ENCODE measurements around the gene BHLHE40. TPM values are rescaled to one million over a fixed set of nuclear protein-coding genes. Genes with fewer than 3 reads are reported as not detected.

BHLHE40 gene
- total and polyA plus RNA-seq, 2 experiments from 2014 or later: 1.7 to 2.2 TPM

DNA sequence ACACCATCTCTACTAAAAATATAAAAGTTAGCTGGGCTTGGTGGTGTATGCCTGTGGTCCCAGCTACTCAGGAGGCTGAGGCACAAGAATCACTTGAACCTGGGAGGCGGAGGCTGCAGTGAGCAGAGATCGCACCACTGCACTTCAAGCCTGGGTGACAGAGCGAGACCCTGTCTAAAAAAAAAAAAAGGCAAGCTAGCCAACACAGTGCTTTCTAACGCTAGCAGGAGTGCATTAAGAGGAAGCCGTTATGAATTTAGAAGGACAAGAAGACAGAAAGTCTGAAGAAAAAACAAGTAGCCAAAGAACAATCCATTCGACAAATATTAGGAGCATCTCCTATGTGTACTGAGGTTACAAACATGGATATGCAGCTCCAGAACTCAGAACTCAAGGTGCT is 28.6 kb downstream of the BHLHE40 start:
- Mint-ChIP-seq H3K27ac (no peak overlapping the region), H3K27me3 (ENCODE audit: insufficient read depth, low read depth, poor library complexity) (peaks cover 9% of the 10 kb centered on the region), H3K4me1 (no peaks in the 10 kb centered on the region; the same call in 2 of the 3 replicates), H3K36me3 (ENCODE audit: low read depth) (no peaks in the 10 kb centered on the region), H3K4me3 (no peak overlapping the region), H3K9me3 (no peaks in the 10 kb centered on the region)
- Histone ChIP-seq H3K9me2 (ENCODE audit: insufficient read depth) (no peaks in the 10 kb centered on the region), H3K27me3 (ENCODE audit: insufficient read depth) (no peaks in the 10 kb centered on the region), H3F3A (replicated peaks; ENCODE audit: low read depth) (no peaks in the 10 kb centered on the region), H3K4me3 (no peak overlapping the region), H3K36me3 (ENCODE audit: insufficient read depth) (no peaks in the 10 kb centered on the region), H3K27ac (ENCODE audit: low read depth) (no peak overlapping the region), H2AFZ (no peak overlapping the region), H3K4me2 (no peak overlapping the region), H4K20me1 (replicated peaks; ENCODE audit: insufficient read depth) (no peaks in the 10 kb centered on the region), H3K79me2 (replicated peaks; ENCODE audit: insufficient read depth) (no peaks in the 10 kb centered on the region), H3K4me1 (ENCODE audit: insufficient read depth) (no peaks in the 10 kb centered on the region)
- no peak for ATAC-seq
- TF ChIP-seq ZNF331 (CRISPR knock-in tag; IDR thresholded peaks at IDR 0.05; ENCODE audit: low read depth) (no peak), NANOG (IDR thresholded peaks at IDR 0.05; ENCODE audit: borderline replicate concordance) (no peak), EZH2phosphoT487 (IDR thresholded peaks at IDR 0.05; ENCODE audit: unreplicated experiment) (no peak), CREB1 (CRISPR knock-in tag; IDR thresholded peaks at IDR 0.05; ENCODE audit: low read depth) (no peak), JUNB (IDR thresholded peaks at IDR 0.05; ENCODE audit: unreplicated experiment) (no peak), EZH2 (IDR thresholded peaks at IDR 0.05; ENCODE audit: low read depth, unreplicated experiment) (no peak), POLR2AphosphoS5 (IDR thresholded peaks at IDR 0.05; ENCODE audit: low read depth) (no peak), STAT1 (IDR thresholded peaks at IDR 0.05; ENCODE audit: unreplicated experiment) (no peak)
- TF ChIP-seq, protein P1, sequence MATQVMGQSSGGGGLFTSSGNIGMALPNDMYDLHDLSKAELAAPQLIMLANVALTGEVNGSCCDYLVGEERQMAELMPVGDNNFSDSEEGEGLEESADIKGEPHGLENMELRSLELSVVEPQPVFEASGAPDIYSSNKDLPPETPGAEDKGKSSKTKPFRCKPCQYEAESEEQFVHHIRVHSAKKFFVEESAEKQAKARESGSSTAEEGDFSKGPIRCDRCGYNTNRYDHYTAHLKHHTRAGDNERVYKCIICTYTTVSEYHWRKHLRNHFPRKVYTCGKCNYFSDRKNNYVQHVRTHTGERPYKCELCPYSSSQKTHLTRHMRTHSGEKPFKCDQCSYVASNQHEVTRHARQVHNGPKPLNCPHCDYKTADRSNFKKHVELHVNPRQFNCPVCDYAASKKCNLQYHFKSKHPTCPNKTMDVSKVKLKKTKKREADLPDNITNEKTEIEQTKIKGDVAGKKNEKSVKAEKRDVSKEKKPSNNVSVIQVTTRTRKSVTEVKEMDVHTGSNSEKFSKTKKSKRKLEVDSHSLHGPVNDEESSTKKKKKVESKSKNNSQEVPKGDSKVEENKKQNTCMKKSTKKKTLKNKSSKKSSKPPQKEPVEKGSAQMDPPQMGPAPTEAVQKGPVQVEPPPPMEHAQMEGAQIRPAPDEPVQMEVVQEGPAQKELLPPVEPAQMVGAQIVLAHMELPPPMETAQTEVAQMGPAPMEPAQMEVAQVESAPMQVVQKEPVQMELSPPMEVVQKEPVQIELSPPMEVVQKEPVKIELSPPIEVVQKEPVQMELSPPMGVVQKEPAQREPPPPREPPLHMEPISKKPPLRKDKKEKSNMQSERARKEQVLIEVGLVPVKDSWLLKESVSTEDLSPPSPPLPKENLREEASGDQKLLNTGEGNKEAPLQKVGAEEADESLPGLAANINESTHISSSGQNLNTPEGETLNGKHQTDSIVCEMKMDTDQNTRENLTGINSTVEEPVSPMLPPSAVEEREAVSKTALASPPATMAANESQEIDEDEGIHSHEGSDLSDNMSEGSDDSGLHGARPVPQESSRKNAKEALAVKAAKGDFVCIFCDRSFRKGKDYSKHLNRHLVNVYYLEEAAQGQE (IDR thresholded peaks at IDR 0.05; ENCODE audit: unreplicated experiment): no peak
- TF ChIP-seq, protein P2, sequence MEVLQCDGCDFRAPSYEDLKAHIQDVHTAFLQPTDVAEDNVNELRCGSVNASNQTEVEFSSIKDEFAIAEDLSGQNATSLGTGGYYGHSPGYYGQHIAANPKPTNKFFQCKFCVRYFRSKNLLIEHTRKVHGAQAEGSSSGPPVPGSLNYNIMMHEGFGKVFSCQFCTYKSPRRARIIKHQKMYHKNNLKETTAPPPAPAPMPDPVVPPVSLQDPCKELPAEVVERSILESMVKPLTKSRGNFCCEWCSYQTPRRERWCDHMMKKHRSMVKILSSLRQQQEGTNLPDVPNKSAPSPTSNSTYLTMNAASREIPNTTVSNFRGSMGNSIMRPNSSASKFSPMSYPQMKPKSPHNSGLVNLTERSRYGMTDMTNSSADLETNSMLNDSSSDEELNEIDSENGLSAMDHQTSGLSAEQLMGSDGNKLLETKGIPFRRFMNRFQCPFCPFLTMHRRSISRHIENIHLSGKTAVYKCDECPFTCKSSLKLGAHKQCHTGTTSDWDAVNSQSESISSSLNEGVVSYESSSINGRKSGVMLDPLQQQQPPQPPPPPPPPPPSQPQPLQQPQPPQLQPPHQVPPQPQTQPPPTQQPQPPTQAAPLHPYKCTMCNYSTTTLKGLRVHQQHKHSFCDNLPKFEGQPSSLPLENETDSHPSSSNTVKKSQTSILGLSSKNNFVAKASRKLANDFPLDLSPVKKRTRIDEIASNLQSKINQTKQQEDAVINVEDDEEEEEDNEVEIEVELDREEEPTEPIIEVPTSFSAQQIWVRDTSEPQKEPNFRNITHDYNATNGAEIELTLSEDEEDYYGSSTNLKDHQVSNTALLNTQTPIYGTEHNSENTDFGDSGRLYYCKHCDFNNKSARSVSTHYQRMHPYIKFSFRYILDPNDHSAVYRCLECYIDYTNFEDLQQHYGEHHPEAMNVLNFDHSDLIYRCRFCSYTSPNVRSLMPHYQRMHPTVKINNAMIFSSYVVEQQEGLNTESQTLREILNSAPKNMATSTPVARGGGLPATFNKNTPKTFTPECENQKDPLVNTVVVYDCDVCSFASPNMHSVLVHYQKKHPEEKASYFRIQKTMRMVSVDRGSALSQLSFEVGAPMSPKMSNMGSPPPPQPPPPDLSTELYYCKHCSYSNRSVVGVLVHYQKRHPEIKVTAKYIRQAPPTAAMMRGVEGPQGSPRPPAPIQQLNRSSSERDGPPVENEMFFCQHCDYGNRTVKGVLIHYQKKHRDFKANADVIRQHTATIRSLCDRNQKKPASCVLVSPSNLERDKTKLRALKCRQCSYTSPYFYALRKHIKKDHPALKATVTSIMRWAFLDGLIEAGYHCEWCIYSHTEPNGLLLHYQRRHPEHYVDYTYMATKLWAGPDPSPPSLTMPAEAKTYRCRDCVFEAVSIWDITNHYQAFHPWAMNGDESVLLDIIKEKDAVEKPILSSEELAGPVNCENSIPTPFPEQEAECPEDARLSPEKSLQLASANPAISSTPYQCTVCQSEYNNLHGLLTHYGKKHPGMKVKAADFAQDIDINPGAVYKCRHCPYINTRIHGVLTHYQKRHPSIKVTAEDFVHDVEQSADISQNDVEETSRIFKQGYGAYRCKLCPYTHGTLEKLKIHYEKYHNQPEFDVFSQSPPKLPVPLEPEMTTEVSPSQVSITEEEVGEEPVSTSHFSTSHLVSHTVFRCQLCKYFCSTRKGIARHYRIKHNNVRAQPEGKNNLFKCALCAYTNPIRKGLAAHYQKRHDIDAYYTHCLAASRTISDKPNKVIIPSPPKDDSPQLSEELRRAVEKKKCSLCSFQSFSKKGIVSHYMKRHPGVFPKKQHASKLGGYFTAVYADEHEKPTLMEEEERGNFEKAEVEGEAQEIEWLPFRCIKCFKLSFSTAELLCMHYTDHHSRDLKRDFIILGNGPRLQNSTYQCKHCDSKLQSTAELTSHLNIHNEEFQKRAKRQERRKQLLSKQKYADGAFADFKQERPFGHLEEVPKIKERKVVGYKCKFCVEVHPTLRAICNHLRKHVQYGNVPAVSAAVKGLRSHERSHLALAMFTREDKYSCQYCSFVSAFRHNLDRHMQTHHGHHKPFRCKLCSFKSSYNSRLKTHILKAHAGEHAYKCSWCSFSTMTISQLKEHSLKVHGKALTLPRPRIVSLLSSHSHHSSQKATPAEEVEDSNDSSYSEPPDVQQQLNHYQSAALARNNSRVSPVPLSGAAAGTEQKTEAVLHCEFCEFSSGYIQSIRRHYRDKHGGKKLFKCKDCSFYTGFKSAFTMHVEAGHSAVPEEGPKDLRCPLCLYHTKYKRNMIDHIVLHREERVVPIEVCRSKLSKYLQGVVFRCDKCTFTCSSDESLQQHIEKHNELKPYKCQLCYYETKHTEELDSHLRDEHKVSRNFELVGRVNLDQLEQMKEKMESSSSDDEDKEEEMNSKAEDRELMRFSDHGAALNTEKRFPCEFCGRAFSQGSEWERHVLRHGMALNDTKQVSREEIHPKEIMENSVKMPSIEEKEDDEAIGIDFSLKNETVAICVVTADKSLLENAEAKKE (CRISPR knock-in tag; IDR thresholded peaks at IDR 0.05): no peak
- TF ChIP-seq, protein P3, sequence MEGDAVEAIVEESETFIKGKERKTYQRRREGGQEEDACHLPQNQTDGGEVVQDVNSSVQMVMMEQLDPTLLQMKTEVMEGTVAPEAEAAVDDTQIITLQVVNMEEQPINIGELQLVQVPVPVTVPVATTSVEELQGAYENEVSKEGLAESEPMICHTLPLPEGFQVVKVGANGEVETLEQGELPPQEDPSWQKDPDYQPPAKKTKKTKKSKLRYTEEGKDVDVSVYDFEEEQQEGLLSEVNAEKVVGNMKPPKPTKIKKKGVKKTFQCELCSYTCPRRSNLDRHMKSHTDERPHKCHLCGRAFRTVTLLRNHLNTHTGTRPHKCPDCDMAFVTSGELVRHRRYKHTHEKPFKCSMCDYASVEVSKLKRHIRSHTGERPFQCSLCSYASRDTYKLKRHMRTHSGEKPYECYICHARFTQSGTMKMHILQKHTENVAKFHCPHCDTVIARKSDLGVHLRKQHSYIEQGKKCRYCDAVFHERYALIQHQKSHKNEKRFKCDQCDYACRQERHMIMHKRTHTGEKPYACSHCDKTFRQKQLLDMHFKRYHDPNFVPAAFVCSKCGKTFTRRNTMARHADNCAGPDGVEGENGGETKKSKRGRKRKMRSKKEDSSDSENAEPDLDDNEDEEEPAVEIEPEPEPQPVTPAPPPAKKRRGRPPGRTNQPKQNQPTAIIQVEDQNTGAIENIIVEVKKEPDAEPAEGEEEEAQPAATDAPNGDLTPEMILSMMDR (conservative IDR thresholded peaks at IDR 0.05; ENCODE audit: low read depth in 2 of 2): no peak
- TF ChIP-seq, protein P4, sequence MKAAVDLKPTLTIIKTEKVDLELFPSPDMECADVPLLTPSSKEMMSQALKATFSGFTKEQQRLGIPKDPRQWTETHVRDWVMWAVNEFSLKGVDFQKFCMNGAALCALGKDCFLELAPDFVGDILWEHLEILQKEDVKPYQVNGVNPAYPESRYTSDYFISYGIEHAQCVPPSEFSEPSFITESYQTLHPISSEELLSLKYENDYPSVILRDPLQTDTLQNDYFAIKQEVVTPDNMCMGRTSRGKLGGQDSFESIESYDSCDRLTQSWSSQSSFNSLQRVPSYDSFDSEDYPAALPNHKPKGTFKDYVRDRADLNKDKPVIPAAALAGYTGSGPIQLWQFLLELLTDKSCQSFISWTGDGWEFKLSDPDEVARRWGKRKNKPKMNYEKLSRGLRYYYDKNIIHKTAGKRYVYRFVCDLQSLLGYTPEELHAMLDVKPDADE (IDR thresholded peaks at IDR 0.05): no peak
- DNase-seq (ENCODE audit: low spot score): no peak
